Epidermal melanocyte (primary cell): Measurements from ENCODE around the gene CCDC146.

Experiments used
- DNase-seq: peaks from one replicate; pipeline ENCODE4 v3.0.0; 2011; ENCODE audit warnings: low spot score; ENCODE audit not compliant: insufficient read length

CCDC146 gene

DNA sequence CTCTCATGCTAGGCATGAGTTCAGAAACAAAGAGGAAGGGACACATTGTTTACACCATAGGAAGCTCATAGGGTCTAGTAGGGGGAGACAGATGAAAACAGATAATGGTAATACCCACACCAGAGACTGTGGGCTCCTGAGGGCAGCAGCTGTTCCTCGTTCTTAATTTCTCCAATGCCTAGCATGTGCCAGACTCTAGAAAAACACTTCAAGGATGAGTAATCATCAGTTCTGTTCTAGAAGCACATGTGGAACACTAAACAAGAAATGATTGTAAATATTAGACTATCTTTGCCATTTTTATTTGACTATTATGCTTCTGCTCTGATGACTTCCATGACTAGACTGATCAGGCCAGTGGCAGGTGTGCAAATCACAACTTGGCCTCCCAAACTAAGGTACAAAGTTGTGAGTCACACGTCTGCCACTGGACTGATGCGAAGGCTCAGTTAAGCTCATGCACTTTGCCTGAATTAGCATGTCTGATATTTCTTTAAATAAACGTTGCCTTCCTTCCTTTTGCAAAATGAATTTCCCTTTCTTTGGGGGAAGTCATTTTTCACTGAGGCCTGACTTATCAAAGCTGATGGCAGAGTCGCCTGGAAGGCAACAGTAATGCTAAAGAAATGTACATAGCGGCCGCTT lies 166.4 kb downstream of the CCDC146 start:
- DNase-seq: no peak

DNA sequence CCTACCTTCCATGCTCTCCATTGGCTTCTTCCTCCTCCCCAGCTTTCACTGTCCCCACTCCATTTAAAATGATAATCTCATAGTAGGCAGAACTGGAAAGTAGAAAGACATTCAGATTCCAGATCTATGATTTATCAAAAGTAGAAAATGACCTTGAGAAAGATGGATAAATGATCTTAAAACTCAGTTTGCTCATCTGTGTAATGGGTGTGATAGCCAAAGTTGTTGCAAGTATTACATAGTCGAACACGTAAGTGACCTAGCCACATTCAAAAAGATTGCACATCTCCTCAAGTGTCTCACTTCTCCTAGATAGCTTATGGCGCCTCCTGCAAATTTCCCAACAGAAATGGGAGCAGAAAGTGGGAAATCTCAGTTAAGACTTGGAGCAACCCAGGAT lies 167.0 kb downstream of the CCDC146 start:
- DNase-seq: no peak

DNA sequence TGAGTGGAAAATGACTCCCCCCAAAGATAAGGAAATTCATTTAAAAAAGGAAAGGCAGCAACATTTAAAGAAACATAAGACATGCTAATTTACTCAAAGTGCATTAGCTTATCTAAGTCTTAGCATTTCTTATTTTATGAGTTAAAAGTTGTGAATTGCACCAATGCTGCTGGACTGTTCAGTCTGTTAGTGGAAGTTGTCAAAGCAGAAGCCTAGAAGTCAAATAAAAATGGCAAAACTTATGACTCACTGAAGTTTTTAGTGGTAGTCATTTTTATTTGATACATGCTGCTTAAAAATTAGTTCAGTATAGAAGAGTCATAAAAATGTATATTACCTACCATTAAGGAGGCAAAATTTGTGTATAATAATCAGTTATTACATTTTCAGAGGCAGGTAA lies 168.0 kb downstream of the CCDC146 start:
- DNase-seq: no peak

DNA sequence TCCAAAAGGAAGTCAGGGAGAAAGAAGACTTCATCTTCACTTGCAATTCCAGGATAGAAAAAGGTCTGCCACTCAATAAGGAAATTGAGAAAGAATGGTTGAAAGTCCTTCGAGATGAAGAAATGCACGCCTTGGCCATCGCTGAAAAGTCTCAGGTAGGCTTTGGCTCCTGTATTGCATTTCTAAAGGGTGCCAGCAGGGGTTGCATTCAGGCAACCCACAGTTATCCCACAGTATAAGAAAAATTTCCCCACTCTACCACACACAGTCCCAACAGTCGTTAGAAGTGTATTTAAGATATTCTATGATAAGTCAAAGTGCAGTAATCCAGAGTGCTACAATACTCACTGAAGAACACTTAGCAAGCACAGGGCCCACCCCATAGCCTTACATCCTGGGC lies 170.6 kb downstream of the CCDC146 start:
- no peak for DNase-seq

DNA sequence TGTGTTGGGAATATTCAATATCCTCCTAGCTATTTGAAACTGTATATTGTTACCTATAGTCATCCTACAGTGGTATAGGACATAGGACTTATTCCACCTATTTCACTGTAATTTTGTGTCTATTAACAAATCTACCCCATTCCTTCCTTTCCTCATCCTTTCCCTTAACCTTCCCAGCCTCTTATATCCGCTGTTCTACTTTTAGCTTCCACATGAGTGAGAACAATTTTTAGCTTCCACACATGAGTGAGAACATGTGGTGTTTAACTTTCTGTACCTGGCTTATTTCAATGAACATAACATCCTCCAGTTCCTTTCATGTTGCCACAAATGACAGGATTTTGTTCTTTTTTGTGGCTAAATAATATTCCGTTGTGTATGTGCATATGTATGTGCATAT lies 173.1 kb downstream of the CCDC146 start:
- no peak for DNase-seq

DNA sequence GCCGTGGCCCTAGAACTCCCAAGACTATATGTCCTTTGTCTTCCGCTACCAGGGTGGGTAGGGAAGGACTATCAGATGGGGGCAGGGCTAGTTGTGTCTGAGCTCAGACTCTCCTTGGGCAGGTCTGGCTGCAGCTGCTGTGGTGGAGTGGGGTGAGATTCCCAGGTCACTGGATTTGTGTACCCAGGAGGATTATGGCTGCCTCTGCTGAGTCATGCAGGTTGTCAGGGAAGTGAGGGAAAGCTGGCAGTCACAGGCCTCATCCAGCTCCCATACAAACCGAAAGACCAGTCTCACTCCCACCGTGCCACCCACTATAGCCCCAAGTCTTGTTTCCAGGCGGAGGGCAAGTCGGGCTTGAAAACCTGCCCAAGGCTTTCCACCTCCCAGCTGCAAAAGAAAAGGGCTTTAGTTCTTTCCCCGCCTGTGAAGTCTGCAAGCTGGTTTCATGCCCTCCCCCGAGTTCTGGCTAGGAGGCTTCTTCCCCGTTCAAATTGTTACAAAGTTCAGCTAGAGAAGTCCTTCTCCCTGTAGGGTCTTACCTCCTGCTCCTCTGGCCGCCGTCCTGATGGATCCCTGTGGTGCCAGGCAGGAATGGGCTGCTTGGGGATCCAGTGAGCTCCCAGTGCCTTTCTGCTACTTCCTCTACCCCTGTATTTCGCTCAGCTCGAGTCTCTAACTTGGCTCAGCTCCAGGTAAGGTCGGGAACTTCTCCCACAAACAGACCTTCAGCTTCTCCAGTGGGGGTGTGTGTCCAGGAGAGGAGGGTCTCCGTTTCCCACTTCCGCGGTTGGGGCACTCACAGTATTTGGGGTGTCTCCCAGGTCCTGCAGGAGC lies 184.0 kb downstream of the CCDC146 start:
- DNase-seq: no peak

DNA sequence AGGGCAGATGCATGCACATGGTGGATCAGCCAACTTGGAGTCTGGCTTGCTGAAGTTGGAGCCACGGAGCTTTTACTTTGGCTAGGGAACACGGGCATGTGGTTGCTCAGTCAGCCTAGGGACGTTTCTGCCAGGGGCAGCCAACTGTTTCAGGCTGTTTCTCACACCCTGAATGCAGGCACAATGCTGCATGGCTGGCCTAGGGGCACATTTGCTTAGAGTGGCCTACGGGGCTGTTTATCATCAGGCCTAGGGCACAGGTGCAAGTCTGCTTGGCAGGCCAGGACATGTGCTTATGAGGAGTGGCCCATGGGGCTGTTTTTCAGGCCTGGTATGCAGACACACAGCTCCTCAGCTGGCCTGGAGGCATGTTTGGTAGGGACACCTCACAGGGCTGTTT lies 186.4 kb downstream of the CCDC146 start:
- no peak for DNase-seq

DNA sequence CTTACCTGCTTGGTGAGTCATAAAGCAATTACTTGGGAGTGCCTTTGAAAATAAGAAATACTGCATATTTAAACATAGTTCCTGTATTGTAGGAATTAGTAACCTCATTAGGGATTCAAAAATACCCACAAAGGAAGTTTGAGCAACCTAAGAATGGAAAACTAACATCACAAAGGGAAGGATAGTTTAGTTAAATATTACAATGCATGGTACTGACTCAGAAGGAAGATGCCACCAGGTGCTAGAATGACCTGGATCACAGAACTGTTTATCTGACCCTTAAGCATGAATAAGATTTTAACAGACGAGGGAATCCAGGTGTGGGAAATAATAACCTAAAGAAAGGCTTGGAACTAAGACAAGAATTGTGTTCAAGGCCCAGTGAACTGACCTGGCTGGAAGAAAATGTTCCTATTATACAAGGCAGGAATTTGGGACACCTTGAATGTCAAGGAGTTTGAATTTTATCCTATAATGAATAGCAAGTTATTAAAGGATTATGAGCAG lies 187.4 kb downstream of the CCDC146 start:
- no peak for DNase-seq

DNA sequence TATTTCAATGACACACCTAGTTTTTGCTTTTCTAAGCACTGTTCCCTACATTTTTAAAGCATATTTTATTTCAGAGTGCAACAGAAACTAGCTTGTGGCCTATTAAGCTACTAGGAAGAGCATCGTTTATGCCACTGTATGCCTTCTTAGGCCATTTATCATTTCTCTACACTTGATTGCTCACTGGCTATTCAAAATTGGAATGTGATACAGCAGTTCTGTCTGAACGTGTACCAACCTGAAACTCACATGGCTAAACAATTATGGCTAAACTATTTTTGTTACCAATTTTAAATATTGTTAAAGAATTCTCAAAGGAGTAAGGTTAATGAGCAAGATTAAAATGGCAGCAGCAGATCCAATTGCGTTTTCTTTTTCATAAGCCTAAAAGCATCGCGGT lies 188.6 kb downstream of the CCDC146 start:
- DNase-seq: no peak

DNA sequence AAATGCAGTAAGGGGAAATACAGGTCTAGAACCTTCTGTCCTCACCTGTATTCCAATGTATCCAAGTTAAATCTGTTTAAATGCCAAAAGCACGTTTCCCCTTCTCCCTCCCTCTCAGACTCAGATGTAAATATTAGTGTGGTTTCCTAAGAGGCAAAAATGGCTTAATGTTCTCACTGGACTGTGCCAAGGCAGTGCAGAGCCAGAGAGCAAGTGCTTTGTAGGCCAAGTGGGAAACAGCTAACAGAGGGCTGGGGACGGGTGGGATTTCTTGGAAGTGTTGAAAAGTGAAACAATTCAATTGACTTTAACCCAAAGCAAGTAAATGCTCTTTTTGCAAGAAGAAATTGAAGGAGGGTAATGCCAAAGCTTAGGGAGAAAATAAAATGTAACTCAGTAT lies 190.7 kb downstream of the CCDC146 start:
- no peak for DNase-seq

DNA sequence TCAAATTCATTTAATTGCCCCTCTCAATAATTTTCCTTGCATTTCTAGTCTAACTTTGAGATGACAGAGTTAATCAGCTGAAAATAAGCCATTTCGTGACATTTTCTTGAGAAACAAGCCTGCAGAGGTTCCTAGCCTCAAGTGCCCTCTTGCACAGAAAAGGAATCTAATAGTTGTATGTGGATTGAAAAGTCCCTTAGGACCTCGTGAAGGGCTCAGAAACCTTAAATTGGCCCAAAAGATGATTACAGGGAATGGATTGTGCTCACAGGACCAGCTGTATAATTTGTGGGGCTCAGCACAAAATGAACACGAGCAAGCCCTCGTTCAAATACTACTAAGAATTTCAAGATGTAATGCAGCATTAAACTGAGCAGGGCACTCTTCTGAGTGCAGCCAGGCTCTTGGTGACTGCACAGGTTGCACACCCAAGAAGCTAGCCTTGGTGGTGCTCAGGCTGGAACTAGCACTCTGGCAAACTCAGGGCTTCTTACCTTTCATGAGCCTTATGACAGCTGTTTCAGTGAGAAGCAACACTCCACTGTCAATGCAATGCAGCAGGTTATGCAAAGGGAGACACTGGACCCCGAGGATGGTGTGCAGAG lies 191.6 kb downstream of the CCDC146 start:
- no peak for DNase-seq

DNA sequence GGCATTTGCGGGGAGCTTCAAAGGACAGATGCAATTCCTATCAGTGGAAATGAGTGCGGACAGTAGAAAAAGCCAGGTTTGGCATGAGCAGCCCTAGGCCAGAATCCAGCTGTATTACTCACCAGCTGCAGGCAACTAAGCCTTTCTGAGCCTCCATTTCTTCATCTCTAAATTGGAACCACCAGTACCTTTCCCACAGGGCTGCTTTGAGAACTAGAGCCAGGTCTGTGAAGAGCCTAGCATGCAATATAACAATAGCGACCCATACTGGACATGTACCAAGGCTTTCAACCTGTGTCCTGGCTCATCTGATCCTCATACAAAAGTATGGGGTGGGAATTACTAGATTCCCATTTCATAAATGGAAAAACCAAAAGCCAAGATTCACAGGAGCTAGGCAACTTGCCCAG lies 192.8 kb downstream of the CCDC146 start:
- no peak for DNase-seq

DNA sequence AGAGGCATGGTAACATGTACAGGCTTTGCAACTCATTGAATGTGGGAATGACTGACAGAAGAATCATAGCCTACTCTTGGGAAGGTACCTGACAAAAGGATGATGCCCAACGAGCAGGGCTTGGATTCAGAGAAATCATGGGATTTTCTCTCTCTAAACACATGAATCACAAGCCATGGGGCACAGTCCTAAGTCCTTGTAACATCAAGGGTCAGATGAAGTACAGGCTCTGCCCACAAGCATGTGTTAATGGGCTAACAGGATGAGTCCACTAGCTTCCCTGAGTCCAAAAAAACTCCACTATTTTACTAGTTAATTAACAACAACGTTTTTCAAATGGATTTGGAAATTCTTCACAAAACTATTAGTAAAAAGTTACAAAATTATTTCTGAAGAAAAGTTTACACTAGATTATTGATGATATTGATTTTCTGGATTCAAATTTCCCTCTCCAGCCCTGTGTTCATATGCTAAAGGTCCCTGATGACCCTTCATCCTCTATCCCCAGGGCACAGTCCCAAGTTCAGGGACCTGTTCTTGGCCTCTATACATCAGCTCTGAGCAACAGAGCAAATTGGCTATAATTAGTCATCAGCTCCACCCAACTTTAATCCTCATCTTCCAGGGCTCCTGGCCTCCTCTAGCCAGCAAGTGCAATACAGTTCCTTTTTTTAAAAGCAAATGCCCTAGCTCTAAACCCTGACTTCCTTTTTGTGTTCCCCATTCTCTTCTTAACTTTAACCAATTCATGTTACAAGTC lies 194.0 kb downstream of the CCDC146 start:
- no peak for DNase-seq

DNA sequence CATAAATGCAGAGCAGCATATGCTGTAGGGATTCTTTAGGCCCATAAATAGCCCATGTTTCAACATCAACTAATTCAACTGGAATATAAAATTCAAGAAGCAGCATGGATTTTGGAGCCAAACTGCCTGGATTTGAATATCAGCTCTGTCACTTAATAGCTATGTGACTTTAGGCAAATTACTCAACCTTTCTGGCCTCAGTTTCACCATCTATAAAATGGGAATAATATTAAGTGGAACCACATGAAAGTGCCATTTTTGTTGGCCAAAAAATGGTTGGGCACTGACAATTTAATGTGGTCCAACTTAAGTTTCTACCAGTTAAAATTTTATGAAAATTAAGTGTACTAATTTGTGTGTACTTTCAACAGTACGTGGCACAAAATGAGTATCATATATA lies 195.6 kb downstream of the CCDC146 start:
- no peak for DNase-seq

DNA sequence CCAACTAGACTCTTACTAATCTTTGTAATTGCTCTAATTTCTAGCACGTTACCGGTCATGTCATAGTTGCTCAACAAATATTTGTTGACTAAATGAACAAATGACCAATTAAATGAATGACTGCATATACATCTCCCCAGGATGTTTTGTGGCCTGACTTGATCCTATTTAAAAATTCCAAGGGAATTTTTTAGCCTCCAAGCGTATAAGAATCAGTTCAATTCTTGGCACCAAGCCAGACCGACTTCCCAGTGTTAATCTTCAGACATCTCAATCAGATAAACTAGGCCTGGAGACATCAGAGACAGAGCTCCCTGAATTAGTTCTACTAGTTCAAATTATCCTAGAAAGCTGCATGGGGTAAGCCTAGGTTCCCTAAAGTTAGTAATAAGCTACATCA lies 197.7 kb downstream of the CCDC146 start:
- DNase-seq: no peak

DNA sequence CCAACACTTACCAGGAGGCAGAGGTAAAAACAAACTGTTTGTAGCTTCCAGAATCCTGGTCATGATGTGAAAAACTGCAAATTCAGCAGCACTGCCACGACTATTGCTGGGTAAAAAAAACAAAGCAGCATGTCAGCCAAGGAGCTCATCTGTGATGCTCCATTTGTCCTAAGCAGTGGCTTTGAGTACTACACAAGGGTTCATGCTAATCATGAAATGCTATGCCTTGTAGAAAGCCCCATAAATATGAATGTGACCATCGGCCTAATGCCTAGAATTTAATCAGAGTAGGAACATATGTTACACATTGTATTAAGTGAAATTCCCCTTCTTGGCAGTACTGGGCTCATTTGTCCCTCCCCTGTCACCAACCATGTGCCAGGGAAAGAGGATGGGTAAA lies 198.3 kb downstream of the CCDC146 start:
- no peak for DNase-seq

DNA sequence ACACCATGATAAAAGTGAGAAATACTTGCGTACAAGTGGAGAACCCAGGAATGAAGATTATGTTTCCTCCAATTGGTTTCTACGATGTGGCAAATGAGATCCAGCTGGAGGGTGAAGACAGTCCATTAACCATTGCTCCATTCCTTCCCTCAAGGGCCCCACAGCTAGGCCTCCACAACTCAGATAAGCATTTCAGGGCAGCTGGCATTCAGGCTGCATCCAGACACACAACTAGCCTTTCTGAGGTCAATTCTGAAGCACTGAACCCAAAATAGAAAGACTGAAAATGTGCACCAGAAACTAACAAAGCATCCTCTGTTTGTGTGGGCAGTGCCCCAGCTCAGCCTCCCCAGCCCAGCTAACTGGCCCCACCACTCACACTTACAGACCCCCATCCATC lies 198.9 kb downstream of the CCDC146 start:
- peak; percentile 43 for DNase-seq

DNA sequence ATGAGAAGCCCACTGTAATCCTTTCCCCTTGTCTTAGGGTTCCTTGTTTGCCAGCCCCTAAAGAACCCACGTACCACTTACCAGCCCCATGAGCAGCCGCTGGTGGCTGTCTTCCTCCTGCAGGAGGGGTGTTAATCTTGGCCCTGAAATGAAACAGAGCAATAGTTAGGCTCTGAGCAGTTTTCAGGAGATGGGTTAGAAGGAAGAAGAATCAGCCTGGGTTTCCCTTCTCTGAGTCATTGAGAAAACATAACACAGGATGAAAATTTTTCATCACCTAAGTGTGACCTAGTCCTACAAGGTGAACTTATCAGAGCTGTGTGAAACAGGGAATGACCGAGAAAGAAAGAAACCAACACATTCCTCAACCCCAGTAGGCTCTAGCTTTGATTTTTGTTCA lies 203.7 kb downstream of the CCDC146 start:
- DNase-seq: no peak

DNA sequence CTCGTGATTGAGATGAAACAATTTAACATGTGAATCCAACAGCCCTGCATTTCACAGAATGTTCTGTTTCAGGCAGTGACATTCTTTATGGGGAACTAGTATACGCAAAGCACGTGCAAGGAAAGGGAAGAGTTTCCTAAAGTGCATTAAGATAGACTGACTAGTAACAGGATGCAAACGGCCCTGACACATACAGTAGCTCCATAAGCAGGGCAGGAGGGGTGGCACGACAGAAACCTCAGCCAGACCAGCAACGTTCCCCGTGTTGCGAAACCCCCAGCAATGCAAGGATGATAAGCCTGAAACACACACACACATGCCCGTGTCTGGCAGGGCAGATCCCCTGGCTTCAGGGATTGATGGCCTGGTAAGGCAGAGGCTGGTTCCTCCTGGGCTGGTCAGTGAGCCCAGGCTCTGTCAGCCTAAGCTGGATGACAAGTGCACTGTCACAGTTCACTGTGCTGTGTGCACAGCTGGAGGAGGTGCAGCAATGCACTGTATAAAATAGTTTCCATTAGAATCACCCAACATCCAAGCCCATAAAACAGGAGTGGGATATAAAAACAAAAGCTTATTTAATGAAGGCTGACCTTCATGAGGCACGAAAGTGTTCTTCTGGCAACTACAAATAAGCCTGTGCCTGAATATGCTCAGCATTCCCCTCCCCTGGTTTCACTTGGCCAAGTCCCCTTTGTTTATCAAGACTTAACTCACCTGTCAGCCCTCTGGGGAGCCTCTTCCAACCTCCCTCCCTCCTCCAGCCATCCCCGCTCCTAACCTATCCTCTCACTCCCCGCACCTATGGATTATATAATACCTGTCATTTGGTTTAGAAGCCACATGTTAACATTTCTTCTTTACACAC lies 204.9 kb downstream of the CCDC146 start:
- no peak for DNase-seq

DNA sequence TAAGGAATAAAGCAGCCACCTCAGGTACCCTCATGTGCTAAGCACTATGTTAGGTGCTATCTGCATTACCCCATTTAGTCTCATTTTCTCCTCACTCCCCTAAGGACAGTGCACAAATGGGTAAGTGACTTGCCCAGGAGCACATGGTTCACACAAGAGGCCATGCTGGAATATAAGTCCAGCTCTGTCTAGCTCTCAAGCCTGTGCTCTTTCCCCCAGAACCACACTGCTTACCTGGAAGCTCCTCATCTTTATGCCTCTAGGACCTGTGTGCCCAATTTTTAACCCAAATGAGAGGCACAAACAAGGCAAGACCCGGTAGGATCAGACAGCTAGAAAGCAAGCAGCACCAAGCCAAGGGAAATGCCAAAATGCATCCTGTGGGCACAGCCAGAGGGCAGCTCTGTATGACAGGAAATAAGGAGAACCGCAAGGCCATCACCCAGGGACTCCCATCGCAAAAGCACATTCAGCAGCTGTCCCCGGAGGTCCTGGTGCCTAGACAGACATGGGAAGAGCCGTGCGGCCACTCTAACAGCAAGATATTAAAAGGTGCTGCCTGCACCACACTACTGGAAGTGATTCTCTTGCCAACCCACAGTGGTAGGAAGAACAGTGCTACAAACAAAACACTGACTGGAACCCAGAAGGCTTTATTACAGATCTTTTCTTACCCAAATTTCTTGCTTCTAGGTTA lies 205.7 kb downstream of the CCDC146 start:
- DNase-seq: no peak
